K562 (cell line): ENCODE data around the gene SPHK2. TPM values are rescaled to one million over a fixed set of nuclear protein-coding genes. Genes with fewer than 3 reads are reported as not detected.

ENCODE experiments used
- CBX3 ChIP-seq, 2 experiments: IDR thresholded peaks; 1 replicate in 1 of 2; 2 replicates in 1 of 2; pipeline ENCODE4 v1.6.1; 2012; ENCODE audit warnings: inconsistent platforms in 2 of 2, low read length in 2 of 2, borderline replicate concordance in 1 of 2, control low read depth in 1 of 2
- DEAF1 ChIP-seq: fragments of 450-650 bp; formaldehyde crosslinking; IDR thresholded peaks from 2 replicates; pipeline ENCODE4 v1.4.0; 2020; ENCODE audit warnings: mild to moderate bottlenecking, moderate library complexity
- EHMT2 ChIP-seq: fragments of 450-650 bp; IDR thresholded peaks from 2 replicates; pipeline ENCODE4 v1.6.1; 2018; ENCODE audit warnings: antibody characterized with exemption
- EP400 ChIP-seq: fragments of 450-650 bp; IDR thresholded peaks from 2 replicates; pipeline ENCODE4 v1.6.1; 2017; ENCODE audit warnings: antibody characterized with exemption, mild to moderate bottlenecking, moderate library complexity
- L3MBTL2 ChIP-seq: fragments of 450-650 bp; IDR thresholded peaks from 2 replicates; pipeline ENCODE4 v1.6.1; 2016; ENCODE audit warnings: mild to moderate bottlenecking, moderate library complexity
- PHF8 ChIP-seq: fragments of 200-600 bp; sonication (generic); IDR thresholded peaks from 2 replicates; pipeline ENCODE4 v1.6.1; 2012; ENCODE audit warnings: mixed run types, mild to moderate bottlenecking, inconsistent platforms, low read length, moderate library complexity, borderline replicate concordance
- STAG1 ChIP-seq: sonication (generic); formaldehyde crosslinking; IDR thresholded peaks from 2 replicates; pipeline ENCODE4 v1.5.0; 2020; ENCODE audit warnings: missing genetic modification reagents, borderline replicate concordance
- SUPT5H ChIP-seq: fragments of 450-650 bp; IDR thresholded peaks from 2 replicates; pipeline ENCODE4 v1.6.1; 2016
- TOE1 ChIP-seq, 2 experiments: fragments of 450-650 bp in 1 of 2; sonication (generic) in 1 of 2; formaldehyde crosslinking in 1 of 2; IDR thresholded peaks; 2 replicates each; pipeline versions ENCODE4 v1.7.1 to v1.8.0; 2016 to 2022; ENCODE audit warnings: borderline replicate concordance in 2 of 2, mild to moderate bottlenecking in 2 of 2, antibody characterized with exemption in 1 of 2, inconsistent platforms in 1 of 2, low read depth in 1 of 2, missing genetic modification reagents in 1 of 2, moderate library complexity in 1 of 2
- polyA plus RNA-seq, 8 experiments: library from polyadenylated mRNA; depleted of rRNA in 4 of 8; stranded (reverse) in 5 of 8; unstranded in 3 of 8; fragments of >200 nt; fragmentation: Nextera tagmentation in 2 of 8; fragmentation: Illumina TruSeq in 1 of 8; extraction: Ambion mirVana in 2 of 8; extraction: Trizol in 1 of 8; gene quantifications; 2 replicates each; pipeline versions ENCODE4 v1.2.1 to v1.2.3, GENCODE V29; 2011 to 2014; ENCODE audit warnings: inconsistent platforms in 1 of 8, missing spikeins in 1 of 8
- total RNA-seq, 7 experiments: library from RNA; depleted of rRNA in 6 of 7; stranded (reverse); fragments of >200 nt in 6 of 7; fragmentation: Illumina TruSeq in 2 of 7; extraction: Trizol in 2 of 7; gene quantifications; 2 replicates each; pipeline versions ENCODE4 v1.2.1 to v1.2.3, GENCODE V29; 2011 to 2021; ENCODE audit warnings: low replicate concordance in 1 of 7

SPHK2 gene
- total and polyA plus RNA-seq, 9 of the 15 experiments (the other 6 are each of a cell fraction or from before 2014, with no cell fraction given) = 0.10 to 15.2 (median 2.9) TPM

GRCh38 chr19:48646001-48646721, 26.9 kb downstream of the SPHK2 start, which contains the start of gene CA11 (continued):
- TF ChIP-seq STAG1 (peak; percentile 54; the same call in 1 of the 2 replicates), EP400 (peak; percentile 73; the same call in 1 of the 2 replicates), CBX3 (IDR thresholded peaks at IDR 0.05; ENCODE audit: borderline replicate concordance in 1 of 2, low read length in 2 of 2) (peak in 1 of 2 experiments; percentile 14; a peak in 1 of 3 replicates), EHMT2 (peak; percentile 69), PHF8 (peak; percentile 31; the same call in 1 of the 2 replicates), TOE1 (IDR thresholded peaks at IDR 0.05; ENCODE audit: borderline replicate concordance) (peak; percentile 96), TOE1 (CRISPR knock-in tag; IDR thresholded peaks at IDR 0.05; ENCODE audit: borderline replicate concordance, low read depth) (no peak), DEAF1 (peak; percentile 91; the same call in 1 of the 2 replicates), SUPT5H (peak; percentile 64), L3MBTL2 (peak; percentile 54; the same call in 1 of the 2 replicates)
